Renal cortex interstitium (tissue), 11 donors: ENCODE measurements around the gene VPS45. TPM values are rescaled to one million over a fixed set of nuclear protein-coding genes. Genes with fewer than 3 reads are reported as not detected.
A peak's percentile ranks its signal among the peaks of the same experiment; 100 is the strongest.

Experiments used
- DNase-seq, 11 donors: peaks; one replicate each; pipeline ENCODE4 v3.0.0-alpha.2; 2013; ENCODE audit warnings: low read depth in 9 of 11, low spot score in 4 of 11; ENCODE audit errors: extremely low read depth in 1 of 11
- polyA plus RNA-seq, 3 donors: library from polyadenylated mRNA; unstranded; fragments of 120-200 nt; gene quantifications; one replicate each; pipeline ENCODE4 v1.2.1, GENCODE V29; 2013; ENCODE audit not compliant: insufficient read length in 3 of 3

Gene VPS45
- polyA plus RNA-seq, 3 donors, result 62.8 to 75.7 (median 68.6) TPM

DNA sequence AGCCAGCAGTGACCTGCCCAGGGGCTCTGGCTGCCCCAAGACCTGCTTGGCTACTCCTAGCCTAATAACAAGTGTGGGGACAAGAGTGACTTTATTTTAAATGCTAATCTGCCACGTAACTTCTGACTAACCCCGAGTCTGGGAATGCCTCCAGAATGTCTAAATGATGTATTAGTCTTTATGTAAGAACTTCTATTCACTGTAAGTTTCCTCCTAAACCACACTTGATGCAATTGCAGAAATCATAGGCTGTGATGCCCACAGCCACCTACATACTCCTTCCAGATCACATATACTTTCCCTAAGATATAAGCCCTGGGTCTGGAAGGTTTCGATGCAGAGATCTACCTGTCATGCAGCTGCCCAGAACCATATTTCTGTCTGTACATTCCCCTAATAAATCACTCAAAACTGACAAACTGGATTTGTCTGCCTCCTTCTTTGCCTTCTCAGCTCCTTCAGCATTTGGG is 5.9 kb upstream of the VPS45 start:
- DNase-seq, result peak in 10 of 11 donors; percentile 12 to 69 (median 42)

DNA sequence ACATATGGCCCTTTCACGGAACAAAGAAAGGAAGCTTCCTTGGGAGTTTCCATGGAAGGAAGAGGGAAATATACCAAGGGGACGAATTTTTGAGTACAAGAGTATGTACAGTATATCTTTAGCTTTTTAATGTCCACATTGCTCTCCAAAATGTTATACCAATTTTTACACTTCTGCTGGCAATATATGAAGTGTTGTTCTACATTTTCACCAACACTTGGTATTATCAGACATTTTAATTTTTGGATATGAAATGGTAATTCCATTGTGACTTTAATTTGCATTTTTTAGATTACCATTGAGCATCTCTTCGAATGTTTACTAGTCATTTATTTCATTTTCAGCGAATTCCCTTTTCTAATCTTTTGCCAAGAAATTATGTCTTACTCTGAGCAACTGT is 5.5 kb upstream of the VPS45 start:
- DNase-seq, result no peak

DNA sequence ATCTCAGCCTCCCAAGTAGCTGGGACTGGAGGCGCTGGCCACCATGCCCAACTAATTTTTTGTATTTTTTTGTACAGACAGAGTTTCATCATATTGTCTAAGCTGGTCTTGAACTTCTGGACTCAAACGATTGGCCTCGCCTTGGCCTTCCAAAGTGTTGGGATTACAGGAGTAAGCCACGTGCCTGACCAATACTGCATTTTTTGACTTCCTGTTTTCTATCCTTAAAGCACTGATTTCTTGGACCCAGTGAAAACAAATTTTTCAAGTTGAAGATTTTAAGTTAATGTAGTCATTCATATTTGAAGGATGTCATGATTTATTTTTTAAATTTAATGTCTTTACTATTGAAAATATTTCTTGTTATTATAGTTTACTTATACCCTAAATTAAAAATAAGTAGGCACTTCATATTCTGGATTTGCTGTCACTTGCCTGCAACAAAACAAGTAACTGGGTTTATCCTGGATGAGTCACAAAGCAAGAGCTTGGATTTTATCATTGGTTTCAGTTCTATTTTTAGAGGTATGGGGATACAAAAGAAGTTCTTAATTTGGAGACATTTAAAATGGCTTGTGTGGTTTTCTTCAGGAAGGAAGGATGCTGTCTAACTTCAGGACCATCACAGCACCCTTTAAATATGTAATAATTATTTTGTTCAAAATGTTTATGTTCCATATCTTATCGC is 2.2 kb upstream of the VPS45 start:
- DNase-seq, result no peak

DNA sequence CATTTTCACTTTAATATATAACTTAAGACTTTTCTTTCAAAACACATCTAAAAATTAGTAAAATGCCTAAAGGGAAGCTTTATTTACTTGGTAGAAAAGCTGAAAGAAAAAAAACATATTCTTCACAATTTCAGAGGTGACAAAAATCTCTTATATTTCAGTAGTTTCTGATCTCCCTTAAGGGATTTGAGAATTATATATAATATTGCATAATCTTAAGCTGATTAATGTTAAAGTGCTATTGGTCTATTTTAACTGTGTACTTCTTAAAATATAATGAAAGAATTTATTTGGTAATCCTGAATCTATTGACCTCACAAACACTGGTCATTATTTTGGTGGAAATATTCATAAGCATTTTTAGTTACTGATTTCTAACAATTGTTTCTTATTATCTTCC is 1.2 kb upstream of the VPS45 start:
- DNase-seq, result no peak

DNA sequence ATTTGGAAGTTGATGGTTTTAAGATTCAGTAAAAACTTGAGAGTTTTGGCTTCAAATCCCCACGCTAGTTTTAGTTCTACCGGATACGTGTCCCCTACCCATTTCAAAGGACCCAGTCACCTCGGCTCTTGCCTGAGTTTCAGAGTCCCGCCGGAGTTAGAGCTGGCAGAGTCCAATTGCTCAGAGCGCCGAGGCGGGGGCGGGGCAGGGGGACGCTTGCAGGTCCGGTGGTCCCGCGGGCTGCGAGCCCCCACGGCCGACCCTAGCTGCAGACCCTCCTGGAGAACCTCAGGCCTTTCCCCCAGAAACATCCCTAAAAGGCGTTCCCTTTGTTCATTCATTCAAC is 765 bp upstream of the VPS45 start:
- DNase-seq, result peak in 3 of 11 donors; percentile 33 to 76 (median 73)

DNA sequence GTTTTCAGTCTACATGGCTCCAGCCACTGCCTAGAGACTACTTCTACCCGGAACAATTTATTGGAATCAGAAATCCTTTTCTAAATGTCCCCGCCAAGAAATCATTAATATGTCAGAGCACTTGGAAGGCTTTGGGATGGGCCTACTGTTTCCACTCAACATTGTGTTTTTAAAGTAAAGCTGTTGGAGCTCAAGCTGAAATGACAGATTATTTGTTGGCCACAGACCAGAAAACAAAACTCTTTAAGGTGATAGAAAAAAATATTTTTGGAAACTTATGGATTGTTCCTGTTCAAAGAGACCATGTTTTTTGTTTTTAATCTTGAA is 496 bp downstream of the VPS45 start:
- peak in 1 of 11 donors; percentile 15 for DNase-seq

DNA sequence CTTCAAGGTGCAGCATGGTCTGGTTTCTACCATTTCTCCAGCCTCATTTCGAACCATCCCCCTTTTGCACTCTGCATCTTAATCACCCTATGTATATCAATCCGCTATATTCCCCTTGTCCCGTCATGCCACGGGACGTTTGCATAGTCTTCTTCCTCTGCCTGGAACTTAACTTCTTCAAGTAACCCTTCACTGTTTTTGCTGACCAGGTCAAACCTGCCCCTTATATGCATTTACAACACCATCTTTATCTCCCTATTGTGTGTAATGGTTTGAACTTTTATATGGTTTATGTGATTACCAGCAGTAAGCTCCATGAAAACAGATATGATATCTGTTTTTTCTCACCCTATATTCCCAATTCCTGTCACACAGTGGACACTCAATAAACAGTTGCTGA is 2.3 kb downstream of the VPS45 start:
- DNase-seq, result no peak

DNA sequence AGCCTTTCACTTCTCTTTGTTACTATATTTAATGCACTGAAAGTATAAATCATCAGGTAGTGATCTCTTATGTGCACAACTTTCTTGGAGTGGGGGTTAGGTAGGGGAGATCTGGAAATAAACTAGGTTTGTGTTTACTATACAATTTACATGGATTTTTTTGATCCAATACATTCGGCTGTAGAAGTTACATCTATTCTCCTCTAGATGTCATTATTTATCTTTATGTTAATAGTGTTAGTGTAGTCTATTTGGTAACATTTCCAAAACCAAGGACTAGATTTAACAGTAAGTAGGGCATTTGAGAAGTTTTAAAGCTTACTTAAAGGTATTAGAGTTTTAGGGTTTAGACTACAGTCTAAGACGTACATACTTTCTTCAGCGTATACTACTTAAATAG is 5.4 kb downstream of the VPS45 start:
- no peak for DNase-seq

DNA sequence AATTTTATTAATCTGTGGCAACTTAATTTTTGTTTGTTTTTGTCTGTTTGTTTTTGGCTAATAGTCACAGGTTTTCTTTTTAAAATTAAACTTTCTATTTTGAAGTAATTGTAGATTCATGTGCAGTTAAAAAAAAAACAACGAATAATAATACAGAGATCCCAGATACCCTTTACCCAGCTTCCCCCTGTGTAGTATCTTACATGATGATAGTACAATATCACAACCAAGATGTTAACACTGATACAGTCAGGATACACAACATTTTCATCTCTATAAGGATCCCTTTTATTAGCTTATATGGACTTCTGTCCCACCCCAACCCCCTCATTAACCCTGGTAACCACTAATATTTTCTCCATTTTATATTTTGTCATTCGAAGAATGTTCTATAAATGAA is 5.9 kb downstream of the VPS45 start:
- no peak for DNase-seq

DNA sequence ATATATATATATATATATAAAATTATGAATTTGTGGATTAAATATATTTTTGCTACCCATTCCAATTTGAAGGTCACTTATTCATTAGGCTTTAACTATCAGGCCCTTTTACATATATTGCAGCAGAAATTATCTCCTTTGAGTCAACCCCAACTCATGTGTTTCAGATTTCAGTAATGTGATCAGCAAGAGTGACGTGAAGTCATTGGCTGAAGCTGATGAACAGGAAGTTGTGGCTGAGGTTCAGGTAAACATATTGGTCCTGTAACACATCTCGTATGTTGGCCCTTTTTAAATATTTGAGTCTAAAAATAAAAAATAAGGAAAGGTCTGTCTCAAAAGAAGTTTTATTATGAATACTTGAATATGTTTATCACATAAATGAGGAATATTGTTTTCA is 8.5 kb downstream of the VPS45 start:
- DNase-seq, result no peak

DNA sequence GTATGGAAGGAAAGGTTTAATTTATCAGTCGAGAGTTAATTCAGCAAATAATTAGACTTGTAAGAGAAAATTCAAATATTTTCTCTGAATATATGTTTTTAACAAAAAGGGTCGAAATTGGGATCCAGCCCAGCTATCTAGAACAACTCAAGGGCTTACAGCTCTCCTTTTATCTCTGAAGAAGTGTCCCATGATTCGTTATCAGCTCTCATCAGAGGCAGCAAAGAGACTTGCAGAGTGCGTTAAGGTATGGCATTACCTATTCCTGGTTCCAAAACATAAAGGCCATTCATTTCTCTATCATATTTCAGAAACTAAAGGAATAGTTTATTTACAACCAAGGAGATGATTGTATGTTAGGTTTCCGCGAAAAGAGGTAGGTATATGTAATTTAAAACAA is 9.4 kb downstream of the VPS45 start:
- no peak for DNase-seq

DNA sequence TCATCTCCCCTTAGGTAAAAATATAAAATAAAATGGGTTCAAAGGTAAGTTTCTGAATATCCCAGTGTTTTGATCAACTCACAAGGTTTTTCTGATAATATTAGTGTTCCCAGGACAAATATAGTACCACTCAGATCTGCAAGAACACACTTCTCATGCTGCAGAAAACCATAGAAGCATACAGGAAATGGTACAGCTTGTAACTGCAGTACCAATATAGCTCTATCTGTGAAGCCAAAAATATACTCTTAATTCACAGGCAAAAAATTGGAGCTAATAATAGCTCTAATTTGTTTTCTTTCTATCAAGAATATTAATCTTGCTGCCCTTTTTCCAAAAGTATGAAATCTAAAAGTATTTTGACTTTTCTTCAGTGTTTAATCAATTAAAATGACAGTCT is 13.2 kb downstream of the VPS45 start:
- DNase-seq, result no peak

DNA sequence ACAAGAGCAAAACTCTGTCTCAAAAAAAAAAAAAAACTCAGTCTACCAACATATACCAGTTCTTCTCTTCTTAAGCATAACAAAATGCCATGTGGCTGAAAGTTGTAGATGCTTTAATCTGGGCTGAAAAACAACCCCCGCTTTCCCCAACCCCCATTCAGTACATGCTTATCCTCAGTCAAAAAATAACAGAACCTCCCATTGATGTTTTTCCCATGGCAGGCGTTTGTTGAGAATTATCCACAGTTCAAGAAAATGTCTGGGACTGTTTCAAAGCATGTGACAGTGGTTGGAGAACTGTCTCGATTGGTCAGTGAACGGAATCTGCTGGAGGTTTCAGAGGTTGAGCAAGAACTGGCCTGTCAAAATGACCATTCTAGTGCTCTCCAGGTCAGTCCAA is 14.9 kb downstream of the VPS45 start:
- no peak for DNase-seq

DNA sequence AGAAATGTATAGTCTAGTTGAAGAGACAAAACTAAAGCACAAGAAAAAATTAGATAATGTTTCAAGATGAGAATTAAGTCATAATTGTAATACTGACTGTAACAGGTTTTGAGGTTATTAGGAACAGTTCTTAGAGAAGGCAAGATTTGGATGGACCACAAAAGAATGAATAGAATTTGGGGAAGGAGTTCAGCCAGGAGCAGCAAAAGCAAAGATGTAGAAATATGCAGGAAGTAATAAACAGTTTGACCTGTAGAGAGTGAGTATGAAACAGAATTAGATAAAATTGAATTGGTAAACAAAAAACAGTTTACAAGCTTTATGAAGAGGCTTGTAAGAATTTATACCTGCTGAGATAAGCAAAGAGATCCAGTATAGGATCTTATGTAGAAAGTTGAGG is 16.3 kb downstream of the VPS45 start:
- DNase-seq, result no peak

DNA sequence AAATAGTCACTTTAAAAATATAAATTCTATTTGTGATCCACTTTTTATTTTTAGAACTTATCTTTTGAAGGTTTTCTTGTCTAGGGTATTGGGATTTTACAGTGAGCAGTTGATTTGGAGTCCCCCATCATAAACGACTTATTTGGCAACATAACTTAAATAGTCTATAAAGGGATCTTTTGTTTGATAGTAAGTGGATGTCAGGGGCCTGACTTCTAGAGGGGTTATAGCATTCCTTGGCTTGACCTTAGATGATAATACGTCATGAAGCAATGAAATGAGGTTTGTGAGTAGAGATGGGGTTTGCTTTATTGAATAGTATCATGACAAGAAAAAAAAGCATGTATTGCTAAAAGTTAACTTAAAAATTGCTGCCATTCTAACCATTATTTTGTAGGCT is 17.8 kb downstream of the VPS45 start:
- no peak for DNase-seq

DNA sequence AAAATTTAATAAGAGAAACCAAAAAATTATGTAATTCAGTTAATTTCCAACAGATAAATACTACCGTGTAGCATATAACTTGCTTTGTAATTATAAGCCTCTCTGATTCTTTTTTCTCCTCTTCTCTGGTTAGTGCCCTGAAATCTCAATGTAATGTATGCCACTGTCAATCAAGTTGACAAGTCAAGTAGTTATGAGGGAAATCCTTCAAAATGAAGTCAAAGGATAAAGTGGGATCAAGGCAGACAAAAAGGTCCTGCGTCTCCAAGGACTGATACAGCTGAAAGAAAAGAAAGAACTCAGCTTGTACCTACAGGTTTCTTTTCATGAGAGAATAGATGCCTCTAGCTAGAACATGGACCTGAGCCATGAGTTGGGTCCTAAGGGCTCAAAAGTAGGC is 19.8 kb downstream of the VPS45 start:
- no peak for DNase-seq

DNA sequence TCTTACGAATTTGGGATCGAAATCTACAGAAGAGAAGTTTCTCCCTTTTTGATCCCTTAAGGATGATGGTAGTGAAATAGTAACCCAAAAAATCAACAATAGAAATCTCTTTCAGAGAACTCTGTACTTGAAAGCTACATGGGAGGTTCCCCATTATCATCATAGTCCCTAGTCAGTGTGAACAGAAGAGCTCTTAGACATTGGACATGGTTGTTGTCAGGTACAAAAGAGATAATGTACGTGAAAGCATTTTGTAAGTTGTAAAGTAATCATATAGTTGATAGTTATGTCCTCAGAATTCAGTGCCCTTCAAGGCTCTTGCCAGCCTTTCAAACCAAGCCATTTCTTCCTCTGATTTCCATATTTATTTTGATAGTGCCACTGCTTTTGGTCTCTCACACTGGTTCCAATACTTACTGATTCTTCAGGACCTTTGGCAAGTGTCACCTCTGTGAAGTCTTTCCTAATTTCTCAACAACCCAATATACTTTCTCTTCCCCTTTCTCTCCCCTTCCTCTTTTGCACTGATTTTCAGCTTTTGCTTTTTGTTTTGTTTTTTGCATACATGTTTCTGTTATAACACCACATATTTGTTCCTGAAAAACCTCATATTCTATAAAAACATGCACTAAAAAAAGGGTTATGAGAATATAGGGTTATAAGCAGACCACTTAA is 22.4 kb downstream of the VPS45 start:
- no peak for DNase-seq

DNA sequence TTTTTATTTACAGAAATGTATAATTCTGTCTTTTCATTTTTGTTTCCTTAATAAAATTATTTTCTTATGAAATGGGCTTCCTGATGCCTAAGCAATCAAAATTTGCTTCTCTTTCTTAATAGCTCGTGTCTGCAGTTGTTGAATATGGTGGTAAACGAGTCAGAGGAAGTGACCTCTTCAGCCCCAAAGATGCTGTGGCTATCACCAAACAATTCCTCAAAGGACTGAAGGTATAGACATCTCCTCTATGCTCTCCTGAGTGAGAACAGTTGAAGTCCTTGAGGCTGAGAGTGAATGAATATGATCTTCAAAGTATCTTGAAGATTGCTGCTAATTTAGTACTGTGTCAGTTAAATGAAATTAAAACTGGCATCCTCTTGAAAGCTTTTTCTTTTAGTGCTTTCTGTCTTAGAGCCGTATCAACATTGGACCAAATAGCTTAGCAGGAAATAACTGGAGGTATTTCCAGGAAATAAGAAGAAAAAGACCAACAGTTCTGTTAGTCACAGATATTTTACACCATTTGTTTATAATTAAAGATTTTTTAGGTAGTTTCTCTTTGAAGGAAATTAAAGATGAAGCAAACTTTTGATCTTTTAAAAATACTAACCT is 24.7 kb downstream of the VPS45 start:
- DNase-seq, result no peak

DNA sequence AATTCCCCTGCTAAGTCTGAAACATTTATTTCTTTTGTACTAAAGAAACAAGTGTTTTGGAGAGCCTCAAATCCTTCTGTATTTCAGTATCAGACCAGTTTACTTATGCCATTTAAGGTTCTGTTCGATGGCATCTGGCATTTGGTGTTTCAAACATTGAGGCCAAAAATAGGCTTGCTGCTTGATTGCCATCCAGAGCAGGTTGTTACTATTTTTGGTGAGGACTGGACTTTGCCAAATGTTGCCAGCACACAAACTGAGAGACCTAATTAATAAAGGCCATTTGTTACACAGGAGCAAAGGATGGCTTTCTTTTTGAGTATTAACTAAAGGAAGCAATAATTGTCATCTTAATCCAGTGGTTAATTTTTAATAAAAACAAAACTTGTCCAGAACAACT is 26.2 kb downstream of the VPS45 start:
- no peak for DNase-seq

DNA sequence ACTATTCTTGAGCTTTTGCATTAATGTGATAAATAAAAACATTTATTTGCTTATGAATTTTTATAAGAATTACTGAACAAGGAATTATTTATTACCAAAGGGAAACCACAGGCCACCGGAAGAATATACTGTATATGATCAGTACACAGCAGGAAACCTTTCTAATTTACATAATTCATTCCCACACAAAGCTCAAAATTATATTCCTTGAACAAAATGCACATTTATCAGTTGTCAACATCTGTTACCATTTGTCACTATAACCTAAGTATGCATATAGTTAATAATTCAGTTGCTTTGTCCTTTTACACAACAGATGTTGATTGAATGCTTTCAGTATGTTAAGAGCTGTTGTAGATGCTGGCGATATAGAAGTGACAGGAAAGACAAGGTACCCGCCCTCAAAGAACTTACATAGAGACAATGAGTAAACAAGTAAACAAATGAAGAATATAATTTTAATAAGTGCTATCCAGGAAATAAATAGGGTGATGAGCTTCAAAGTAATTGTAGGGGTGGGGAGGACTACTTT is 27.2 kb downstream of the VPS45 start:
- DNase-seq, result no peak

DNA sequence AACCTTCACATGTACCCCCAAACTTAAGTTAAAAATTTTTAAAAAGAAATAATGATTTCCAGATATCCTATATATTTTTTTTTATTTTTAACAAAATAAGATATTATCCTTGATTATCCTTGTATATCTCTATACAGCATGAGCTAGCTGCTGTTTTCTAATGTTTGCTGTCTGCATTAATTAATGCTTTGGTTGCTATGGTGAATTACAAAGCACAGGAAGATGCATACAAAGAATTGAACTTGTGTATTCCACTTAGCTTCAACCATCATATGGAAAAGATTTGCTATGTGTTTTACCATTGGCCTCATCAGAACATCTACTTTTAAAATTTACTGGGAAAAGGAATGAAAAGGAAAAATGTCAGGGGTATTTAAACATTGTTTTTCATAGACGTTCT is 35.4 kb downstream of the VPS45 start:
- no peak for DNase-seq
